GM10266 (cell line): ENCODE data around the gene MYO5B.
A peak's percentile ranks its signal among the peaks of the same experiment; 100 is the strongest.

Experiments
- DNase-seq: peaks from one replicate; pipeline ENCODE4 v3.0.0; 2012; ENCODE audit errors: extremely low spot score
- TF ChIP-seq, protein P1 (sequence below): IDR thresholded peaks from 2 replicates; pipeline ENCODE4 v1.5.1; 2012; ENCODE audit warnings: mild to moderate bottlenecking, low read depth; ENCODE audit not compliant: control insufficient read depth, insufficient read depth; ENCODE audit errors: missing control alignments

Gene MYO5B

DNA sequence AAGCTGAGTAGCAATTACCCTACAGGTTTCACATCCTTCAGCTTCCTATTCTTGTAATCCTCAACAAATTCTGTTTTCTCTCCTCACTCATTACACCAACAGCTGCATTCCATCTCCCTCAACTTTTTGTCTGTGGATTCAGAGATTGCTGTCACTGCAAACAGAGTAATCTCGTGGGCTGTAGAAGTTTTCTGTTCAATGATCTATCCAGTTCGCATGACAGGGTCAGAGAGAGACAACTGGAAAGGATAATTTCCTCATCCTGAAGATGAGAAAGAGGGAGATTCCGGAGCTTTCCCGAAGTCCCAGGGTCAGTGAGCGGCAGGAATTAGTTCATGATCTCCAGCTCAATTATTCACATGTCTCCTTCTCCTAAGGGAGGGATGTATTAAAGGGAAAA, 75.7 kb downstream of the MYO5B start:
- TF ChIP-seq, protein P1, sequence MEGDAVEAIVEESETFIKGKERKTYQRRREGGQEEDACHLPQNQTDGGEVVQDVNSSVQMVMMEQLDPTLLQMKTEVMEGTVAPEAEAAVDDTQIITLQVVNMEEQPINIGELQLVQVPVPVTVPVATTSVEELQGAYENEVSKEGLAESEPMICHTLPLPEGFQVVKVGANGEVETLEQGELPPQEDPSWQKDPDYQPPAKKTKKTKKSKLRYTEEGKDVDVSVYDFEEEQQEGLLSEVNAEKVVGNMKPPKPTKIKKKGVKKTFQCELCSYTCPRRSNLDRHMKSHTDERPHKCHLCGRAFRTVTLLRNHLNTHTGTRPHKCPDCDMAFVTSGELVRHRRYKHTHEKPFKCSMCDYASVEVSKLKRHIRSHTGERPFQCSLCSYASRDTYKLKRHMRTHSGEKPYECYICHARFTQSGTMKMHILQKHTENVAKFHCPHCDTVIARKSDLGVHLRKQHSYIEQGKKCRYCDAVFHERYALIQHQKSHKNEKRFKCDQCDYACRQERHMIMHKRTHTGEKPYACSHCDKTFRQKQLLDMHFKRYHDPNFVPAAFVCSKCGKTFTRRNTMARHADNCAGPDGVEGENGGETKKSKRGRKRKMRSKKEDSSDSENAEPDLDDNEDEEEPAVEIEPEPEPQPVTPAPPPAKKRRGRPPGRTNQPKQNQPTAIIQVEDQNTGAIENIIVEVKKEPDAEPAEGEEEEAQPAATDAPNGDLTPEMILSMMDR: no peak
- no peak for DNase-seq

DNA sequence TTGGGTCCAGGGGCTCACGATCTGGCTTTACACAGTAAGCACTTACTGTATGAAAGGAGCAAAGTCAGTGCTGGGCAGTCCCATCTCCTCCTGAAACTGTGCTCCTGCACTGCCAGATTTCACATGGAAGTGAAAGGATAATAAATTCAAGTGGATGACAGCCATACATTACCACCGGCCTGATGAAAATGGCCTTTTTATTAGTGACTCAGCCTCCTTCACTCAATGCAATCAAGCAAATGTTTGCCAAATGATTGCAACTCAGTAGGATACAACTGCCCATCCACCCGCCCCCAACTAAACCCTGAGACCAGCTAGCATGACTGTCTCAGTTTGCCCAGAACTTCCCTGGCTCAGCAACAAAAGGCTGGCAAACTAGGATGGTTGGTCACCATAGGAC, 77.1 kb downstream of the MYO5B start:
- DNase-seq: no peak
- TF ChIP-seq, protein P1: no peak

DNA sequence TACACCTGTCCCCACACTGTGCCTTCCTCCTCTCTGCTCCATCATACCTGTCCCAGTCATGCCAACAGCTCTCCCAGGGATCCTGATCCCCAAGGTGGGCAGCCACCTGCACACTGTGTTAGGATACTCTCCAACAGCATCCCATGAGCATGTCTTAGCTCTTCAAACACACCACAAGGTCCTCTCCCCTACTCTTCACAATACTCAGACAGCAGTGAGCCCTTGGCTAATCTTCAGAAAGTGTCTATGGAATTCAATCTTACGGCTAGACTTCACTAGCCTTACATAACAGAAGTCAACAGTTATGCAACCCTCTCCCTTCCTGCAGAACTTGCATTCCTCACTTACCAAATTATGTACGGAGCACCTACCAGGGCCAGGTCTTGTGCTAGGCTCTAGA, 79.9 kb downstream of the MYO5B start:
- TF ChIP-seq, protein P1: no peak
- no peak for DNase-seq

DNA sequence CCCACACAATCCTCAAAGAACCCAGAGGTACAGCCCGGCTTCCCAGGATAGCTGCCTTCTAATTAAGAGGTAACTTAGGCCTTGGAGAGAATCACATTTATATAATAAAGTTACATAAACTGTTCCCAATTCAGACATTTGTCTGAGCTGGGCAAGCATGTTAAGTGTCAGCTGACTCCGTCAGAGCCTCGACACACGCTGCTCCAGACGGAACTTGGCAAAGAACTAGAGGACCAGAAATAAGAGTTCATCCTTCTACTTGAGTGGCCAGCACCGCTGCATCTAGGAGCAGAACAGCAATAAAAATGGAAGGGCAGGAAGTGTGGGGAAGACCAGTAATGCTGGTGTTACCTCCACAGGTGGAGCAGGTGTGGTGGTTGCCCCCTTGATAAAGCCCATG, 80.5 kb downstream of the MYO5B start:
- no peak for DNase-seq
- TF ChIP-seq, protein P1: no peak

DNA sequence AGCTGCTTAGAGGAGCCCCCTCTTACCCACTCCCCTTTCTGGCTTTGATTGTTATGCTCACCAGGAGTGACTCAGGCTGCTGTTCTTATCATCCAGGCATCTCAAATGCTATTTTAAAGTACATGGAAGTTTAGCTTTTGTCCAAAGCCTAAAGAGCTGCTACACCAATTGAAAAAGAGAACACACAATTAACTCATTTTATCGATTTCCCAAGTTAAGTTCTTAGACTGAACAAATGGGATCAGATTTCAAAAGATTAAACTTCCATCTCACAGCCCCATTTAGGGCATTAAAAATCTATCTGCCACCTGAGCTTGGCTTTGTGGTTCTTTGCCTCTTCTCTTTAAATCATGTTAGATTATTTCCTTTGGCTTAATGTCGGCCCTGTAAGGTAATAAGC, 81.2 kb downstream of the MYO5B start:
- TF ChIP-seq, protein P1: no peak
- no peak for DNase-seq

DNA sequence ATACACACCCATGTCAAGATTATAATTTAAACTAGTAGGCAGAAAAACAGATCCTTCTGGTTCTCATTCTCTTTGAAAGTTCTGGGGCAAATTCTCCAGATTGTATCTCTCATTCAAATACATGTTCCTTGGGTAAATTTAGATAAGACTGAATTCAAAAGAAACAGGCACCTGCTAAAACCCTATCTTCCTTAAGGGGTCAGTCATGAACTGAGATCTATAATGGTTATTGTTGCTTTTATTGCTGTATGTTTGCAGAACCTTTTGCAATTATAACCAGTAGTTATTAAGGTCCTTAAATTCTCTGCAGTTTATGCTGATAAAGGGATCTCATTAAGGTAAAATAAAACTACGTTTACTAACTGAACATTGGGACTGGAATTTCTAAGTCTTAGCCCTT, 83.5 kb downstream of the MYO5B start:
- TF ChIP-seq, protein P1: peak; percentile 32
- DNase-seq: no peak

DNA sequence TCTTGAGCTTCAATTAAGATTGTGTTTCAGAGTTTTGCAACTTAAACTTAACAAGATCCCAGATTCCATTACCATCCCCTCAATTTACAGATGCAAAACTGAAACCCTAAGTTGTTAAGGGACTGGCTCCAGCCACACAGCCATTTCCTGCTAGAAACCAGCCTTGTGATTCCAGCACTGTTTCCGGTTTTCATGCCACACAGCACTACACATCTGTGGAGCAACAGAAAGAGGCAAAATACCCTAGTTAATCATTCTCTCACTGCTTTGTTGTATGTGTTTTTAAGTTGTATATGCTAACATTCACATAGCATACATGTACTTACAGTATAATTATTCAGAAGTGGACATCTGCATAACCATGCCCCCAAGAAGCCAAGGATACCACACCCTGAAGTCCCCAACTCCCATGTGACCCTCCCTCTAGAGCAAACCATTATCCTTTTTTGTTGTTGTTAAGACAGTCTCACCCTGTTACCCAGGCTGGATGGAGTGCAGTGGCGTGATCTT, 87.4 kb downstream of the MYO5B start:
- TF ChIP-seq, protein P1: no peak
- DNase-seq: no peak
